NCI-H1092 (cell line): ENCODE measurements around the gene SHB.

ENCODE experiments used
- DNase-seq: peaks from one replicate; lab custom pipeline; 2025; lab: John Stamatoyannopoulos, UW

SHB gene, protein sequence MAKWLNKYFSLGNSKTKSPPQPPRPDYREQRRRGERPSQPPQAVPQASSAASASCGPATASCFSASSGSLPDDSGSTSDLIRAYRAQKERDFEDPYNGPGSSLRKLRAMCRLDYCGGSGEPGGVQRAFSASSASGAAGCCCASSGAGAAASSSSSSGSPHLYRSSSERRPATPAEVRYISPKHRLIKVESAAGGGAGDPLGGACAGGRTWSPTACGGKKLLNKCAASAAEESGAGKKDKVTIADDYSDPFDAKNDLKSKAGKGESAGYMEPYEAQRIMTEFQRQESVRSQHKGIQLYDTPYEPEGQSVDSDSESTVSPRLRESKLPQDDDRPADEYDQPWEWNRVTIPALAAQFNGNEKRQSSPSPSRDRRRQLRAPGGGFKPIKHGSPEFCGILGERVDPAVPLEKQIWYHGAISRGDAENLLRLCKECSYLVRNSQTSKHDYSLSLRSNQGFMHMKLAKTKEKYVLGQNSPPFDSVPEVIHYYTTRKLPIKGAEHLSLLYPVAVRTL

DNA sequence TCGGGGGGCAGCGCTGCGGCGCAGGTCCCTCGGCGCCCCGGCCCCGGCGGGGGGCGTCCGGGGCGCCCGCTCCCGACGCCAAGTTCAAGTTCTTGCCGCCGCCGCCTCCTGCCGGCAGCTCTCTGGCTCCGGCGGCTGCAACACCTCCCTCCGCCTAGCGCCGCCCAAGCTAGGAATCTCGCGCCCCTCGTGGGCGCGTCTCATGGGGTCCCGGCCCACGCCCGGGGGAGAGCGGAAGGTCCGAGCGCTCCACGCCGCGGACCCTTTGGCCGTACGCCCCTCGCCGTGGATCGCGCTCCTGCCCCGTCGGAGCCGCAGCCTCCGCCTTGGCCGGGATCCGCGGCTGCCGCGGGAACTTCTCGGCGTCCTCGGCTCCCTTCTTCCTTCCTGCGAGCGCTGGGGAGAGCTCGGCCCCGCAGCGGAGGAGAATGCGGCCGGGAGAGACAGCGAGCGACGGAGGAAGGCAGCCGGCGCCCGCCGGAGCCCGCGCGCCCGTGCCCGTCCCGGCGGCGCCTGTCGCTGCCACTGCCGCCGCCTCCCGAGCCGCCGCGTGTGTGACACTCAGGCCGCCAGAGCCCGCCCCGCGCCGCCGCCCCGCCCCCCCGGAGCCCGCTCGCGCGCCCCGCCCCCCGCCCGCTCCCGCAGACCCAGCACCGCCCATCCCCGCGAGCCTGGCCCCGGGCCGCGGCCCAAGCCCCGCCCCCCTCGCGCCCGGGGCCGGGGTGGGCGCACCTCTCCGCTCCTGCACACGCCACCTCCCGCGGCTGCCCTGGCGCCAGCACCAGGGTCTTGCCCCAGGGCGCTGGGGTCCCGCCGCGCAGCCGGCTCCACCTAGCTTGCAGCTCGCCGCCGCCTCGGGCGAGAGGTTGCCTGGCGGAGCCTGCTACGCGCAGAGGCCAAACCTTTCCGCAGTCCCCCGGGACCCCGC, at the start of gene SHB:
TSS of gene SHB (minus strand) at position 527 of the 928 bp plus-strand sequence. CDS start 582 bp downstream, outside the sequence.
- peak; percentile 86 for DNase-seq

- DNase-seq = peak; percentile 76
These were observed 48.6 kb upstream of the SHB start for GRCh38 chr9:38117651-38118050.

DNA sequence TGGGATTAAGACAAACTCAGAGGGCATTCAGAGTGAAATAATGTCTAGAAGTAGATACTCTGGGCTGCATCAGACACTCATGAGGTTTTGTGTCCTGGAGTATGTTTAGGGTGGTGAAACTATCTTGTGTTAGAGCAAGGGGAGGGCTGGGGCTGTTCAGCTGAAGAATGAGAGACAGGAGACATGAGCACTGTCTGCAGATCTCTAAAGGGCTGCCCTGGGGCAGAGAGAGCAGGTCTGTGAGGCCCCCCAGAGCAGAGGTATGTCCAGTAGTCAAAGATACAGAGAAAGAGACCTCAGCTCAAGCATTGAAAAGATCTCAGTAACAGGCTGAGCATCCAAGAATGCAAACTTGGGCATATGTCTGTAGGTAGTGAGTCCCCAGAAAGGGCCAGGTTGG, 45.9 kb upstream of the SHB start:
- no peak for DNase-seq

DNA sequence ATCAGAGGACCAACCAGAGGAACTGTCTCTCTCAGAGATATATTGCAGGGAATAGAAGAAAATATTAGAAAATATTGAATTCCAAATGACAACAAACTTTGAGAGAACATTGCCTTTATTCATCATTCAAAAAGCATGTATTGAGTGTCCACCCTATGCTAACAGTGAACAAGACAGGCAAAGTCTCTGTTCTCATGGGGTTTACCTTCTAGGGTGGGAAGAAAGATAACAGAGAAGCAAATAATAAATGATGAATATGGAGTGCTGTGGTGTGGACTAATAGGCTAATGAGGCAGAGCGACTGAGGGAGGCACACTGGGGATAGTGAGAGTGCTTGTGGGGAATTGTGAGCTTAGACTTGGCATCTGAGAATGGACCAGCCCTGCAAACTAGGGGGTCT, 43.4 kb upstream of the SHB start:
- DNase-seq = no peak

DNA sequence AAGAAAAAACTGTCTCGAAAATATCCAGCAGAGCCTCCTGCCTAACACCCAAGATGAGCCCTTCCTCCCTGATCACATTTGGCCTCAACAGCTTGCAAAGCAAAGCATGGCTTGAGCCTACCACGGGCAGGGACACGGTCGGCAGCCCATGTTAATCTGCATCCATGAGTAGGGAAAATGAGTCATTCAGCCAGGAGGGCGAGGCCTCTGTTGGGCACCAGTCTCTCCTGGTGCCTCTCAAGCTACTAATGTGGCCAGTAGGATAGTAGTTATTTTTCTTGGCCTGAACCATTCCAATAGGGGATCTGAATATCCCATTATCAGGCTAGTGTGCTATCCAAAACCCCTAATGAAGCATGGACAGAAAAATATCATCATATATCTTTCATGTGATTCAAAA, 43.0 kb upstream of the SHB start:
- DNase-seq = no peak

- DNase-seq = no peak
These were observed 41.4 kb upstream of the SHB start for GRCh38 chr9:38110476-38110875.

DNA sequence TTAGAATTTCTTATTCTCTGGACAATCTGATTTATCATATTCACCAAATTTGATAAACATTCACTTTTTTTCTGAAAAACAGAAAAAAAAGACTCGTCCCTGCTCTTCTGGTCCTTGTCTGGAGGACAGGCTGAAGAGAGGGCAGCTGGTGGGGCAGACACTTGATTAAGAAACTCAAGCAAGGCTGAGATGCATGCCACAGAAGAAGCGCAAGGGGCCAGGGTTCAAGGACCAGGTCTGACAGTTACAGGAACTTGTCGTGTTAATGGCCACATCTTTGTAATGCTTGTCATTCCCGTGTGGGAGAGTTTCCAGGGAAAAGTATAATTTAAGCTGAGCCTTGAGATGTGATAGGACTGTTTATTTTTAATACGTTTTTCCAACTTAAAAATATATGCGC, 40.6 kb upstream of the SHB start:
- DNase-seq = no peak

DNA sequence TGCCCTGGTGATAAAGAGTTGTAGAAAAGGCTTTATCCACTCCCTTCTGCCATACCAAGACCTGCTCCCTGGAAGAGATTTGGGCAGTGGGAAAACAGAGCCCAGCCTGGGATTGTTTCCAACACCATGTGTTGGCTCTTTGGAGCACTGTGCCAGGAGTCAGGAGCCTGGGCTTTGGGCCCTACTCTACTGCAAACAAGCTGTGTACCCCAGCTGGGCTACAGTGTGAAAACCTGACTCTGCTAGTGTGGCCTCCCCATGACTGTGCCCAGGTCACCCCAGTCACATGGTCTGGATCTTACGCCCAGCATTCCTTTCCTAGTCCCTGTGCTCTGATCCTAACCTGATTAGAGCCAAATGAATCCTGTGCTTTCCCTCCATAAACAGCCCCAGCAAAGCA, 39.3 kb upstream of the SHB start:
- DNase-seq = no peak

GRCh38 chr9:38107811-38108304, 38.8 kb upstream of the SHB start:
- DNase-seq = no peak

DNA sequence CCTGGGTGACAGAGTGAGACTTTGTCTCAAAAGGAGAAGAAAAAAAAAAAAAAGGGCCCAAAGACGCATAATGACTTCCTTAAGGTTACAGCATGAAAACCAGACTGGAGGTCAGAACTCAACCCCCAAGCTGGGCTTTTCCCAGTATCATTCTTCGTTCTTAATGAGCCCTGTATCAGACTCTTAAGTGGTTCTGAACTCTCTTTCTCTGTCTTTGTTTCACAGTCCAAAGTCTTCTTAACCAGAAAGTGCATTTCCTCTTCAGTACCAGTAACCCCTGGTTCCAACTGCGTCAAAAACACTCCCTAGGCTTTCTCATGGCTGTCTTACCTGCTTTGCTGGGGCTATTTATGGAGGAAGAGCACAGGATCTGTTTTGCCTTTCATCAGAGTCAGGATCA, 38.4 kb upstream of the SHB start:
- DNase-seq = no peak

DNA sequence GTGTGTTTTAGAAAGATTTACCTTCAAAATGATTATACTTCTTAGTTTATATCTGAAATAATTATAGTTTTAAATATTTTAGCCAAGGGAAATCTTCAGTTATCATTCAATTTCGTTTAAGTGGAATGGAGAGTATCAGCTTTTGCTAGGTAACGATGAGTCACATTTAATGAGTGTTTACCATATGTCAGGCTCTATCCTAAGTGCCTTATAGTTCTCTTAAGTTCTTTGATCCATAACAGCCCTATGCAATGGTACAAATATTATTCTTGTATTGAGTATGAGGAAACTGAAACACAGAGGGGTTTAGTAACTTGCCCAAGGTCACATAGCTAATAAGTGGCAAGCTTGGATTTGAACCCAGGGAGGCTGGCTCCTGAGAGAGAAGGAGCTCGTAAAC, 37.5 kb upstream of the SHB start:
- DNase-seq = no peak

GRCh38 chr9:38103340-38103739, 34.3 kb upstream of the SHB start:
- DNase-seq = no peak

GRCh38 chr9:38101423-38101822, 32.4 kb upstream of the SHB start:
- DNase-seq = no peak

- DNase-seq = no peak
These were observed 27.3 kb upstream of the SHB start for GRCh38 chr9:38096238-38096805.

GRCh38 chr9:38094165-38094564, 25.1 kb upstream of the SHB start:
- DNase-seq = no peak

GRCh38 chr9:38092656-38093055, 23.6 kb upstream of the SHB start:
- DNase-seq = no peak

GRCh38 chr9:38092200-38092524, 23.1 kb upstream of the SHB start:
- DNase-seq = no peak

GRCh38 chr9:38091310-38092199, 22.5 kb upstream of the SHB start:
- peak; percentile 34 for DNase-seq

- no peak for DNase-seq
These were observed 21.1 kb upstream of the SHB start for GRCh38 chr9:38090170-38090569.

DNA sequence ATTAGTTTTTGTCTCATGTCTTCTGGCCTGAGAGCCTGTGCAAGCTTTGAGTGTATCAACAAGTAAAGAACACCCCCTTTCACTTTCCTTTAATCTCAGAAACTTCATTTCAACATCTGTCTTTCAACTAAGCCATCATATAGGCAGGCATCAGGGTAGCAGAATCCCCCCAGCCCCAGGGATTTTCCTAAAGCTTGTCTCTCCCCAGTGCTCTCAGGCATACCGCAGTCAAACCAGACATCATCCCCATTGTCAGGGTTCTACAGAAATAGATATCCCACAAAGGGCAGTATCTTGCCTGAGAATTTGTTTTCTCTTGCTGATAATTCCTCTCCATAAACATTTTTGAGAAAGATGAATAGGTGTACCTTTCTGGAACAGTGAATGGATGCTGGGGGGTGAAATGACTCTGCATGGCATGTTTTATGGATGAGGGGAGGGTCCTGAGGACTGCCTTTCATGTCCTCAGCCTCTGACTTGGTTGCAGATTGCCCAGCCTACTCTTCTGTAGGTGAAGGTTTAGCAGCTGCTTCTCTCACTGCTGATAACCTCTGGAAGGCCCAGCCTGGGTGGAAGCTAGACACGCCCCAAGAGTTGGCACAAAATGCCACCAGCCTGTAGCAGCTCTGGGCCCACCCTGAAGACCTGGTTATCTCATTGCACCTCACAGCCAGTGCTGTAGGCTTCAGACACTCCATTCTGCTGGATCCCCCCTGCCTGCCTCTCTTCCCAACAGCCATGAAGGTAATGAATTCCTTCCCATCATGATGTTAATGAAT, 20.5 kb upstream of the SHB start:
- DNase-seq = no peak
